C4-2B (cell line): ENCODE results near the gene CALCB.
A peak's percentile ranks its signal among the peaks of the same experiment; 100 is the strongest.
"Not testable (repeated sequence)": the region's sequence is repeated elsewhere in the genome, so short reads cannot be mapped to it uniquely, and the experiment has no call there.

Experiments used
- H3K27ac ChIP-seq: fragments of 450-650 bp; 2 replicates; pipeline ENCODE4 v1.5.1; 2017
- CTCF ChIP-seq: fragments of 450-650 bp; conservative IDR thresholded peaks from 2 replicates; pipeline ENCODE4 v1.5.1; 2017; ENCODE audit warnings: mild to moderate bottlenecking
- ZFX ChIP-seq: fragments of 450-650 bp; IDR thresholded peaks from 2 replicates; pipeline ENCODE4 v1.6.1; 2017

Gene CALCB

DNA sequence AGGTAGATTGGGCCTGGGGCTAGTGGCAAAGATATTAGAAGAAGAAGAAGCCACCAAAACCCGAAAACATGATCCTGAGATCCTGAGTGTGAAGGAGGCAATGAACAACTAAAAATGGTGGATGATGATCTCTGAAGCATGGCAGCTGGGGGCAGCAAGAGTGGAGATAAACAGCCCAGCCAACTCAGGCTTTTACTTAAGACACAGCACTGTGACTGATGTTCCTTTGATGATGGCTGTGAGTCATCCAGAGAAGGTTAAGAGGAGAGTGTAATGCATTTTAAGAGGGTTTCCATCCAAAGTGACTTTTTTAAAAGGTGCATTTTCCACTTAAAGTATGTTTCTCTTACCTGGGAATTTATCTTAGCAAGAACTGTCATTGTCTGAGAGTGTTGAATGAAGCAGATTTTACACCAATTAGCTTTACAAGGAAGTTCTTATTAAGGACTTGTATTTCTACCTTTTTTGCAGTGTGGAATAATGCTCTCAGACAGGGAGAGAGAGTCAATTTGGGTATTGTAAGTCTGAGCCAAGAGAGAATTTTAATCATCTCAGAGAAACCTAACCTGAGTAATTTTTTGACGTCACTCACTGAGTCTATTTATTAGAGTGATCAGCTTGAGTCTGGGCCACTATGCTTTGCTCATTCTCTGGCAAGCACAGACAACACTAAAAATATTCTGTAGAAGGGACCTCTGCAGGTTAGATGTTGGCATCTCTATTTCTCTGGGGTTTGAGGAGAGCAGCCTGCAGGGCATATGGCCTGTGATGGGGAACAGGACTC lies 14.1 kb upstream of the CALCB start:
- TF ChIP-seq CTCF = no peak
- TF ChIP-seq ZFX = no peak
- H3K27ac ChIP-seq = no peak overlapping the region

DNA sequence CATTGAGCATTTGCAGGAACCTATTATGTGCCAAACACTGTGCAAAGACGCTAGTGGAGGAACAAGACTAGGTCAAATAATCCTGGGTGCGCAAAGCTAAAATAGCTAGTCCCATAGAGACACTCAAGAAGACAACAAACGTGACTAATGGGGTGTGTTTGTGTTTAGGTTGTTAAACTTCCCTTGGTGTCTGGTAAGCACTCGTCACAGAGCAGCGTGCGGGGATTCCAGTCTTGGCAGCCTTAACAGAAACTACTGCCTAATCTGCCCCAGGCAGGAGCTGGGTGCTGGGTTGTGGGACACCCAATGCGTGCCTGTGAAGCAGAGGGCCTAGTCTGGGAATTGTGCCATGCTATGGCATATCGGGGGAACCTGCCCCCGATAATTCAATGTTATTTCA lies 10.8 kb upstream of the CALCB start:
- TF ChIP-seq CTCF = no peak
- no peak for TF ChIP-seq ZFX
- no peak overlapping the region for H3K27ac ChIP-seq

DNA sequence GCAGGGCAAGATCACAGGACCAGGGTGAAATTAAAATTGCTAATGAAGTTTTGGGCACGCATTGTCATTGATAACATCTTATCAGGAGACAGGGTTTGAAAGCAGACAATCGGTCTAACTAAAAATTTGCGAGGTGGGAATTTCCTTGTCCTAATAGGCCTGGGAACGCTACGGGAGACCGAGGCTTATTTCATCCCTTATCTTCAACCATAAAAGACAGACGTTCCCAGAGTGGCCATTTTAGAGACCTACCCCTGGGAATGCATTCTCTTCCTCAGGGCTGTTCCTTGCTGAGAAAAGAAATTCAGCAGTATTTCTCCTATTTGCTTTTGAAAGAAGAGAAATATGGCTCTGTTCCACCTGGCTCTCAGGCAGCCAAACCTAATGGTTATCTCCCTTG lies 3.6 kb upstream of the CALCB start:
- not testable (repeated sequence) for H3K27ac ChIP-seq

- TF ChIP-seq ZFX (no peak), CTCF (no peak)
- no peak overlapping the region for H3K27ac ChIP-seq
These were observed 1.7 kb upstream of the CALCB start for GRCh38 chr11:15071556-15072255.

GRCh38 chr11:15072551-15073143 lies 746 bp upstream of the CALCB start:
- TF ChIP-seq CTCF (no peak), ZFX (no peak)
- no peak overlapping the region for H3K27ac ChIP-seq

DNA sequence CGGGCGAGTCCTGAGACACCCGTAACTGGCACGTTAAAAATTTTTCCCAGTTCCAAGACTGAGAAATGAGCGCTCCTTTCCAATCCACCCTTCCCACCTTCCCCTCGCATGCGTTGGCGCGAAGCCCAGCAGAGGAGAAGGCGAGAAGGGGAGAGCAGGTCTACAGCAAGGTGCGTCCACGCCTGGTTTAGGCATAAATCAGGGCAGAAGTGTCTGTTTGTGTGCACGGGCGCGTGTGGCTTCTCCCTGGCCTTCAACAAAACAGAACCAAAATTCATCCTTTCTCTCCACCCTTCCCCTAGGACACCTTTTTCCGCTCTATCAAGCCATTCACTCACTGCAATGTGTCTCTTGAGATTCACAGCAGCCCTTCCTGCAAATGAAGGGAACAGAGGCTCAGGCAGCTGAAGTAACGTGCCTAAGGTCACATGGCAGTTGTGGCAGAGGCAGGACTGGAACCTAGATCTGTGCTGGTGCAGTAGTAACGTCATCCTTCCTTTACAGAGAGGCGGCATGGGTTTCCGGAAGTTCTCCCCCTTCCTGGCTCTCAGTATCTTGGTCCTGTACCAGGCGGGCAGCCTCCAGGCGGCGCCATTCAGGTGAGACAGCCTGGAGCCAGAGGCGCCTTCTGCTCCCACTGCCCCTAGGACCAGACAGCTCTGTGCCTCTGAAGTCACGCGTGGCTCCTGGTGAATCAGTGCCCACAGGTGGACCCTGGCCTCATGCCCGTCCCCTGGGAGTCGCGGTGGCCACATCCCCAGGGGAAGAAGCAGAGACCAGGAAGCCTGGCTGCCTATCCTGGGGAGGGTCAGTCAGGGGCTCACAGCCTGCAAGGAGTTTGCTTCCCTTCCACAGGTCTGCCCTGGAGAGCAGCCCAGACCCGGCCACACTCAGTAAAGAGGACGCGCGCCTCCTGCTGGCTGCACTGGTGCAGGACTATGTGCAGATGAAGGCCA lies 1.1 kb downstream of the CALCB start:
- no peak overlapping the region for H3K27ac ChIP-seq
- peak; percentile 96 for TF ChIP-seq CTCF
- TF ChIP-seq ZFX = no peak

- TF ChIP-seq CTCF (peak; percentile 76), ZFX (no peak)
- no peak overlapping the region for H3K27ac ChIP-seq
These were observed 1.8 kb downstream of the CALCB start for GRCh38 chr11:15075162-15075526.
